AG08395 (cell line): ENCODE results near the gene MAB21L4.
A peak's percentile ranks its signal among the peaks of the same experiment; 100 is the strongest.
"Not testable (repeated sequence)": the region's sequence is repeated elsewhere in the genome, so short reads cannot be mapped to it uniquely, and the experiment has no call there.

Experiments used
- DNase-seq: peaks from one replicate; pipeline ENCODE4 v3.0.0; 2012; ENCODE audit warnings: mixed read lengths, low spot score

The MAB21L4 gene

DNA sequence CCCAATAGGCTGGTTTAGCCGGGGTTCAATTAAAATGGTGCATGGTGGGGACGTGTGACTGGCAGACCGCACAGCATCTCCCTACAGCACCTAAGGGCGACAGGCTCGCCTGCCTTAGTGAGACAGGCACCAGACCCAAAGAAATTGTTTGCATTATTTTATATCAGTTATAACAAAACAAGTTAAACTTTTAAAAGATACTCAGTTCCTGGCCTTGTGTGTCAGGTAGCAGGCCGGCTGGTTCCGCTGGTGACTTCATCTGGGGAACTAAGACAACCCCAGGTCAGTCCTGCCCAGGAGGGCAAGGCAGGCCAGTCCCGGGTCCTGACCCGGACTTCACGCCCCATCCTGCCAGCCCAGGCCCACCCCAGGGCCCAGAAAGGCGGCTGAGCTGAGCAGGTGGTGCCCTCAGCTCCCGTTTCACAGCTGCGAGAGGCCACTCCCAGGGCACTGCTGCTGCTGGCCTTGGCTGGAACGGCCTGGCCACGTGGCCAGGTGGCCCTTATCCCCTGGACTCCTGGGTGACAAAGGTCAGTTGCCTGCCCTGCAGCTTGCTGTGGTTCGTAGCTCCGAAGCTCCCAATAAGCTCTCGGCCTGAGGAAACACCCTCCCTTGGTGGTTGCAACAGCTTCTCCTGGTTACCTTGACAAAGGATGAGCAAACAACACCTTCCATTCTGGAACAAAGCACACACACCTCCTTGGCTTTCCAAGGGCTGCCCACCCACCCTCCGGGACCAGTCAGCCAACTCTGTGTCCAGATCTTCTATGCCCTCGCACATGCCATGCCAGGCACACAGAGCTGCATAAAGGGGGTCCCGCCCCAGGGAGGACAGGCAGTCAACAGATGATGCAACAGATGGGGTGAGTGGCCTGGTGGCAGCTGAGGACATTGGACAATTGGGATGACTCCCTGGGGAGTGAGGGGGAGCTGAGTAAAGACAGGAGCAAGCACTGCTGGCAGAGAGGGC is 38.6 kb downstream of the MAB21L4 start:
- DNase-seq = no peak

DNA sequence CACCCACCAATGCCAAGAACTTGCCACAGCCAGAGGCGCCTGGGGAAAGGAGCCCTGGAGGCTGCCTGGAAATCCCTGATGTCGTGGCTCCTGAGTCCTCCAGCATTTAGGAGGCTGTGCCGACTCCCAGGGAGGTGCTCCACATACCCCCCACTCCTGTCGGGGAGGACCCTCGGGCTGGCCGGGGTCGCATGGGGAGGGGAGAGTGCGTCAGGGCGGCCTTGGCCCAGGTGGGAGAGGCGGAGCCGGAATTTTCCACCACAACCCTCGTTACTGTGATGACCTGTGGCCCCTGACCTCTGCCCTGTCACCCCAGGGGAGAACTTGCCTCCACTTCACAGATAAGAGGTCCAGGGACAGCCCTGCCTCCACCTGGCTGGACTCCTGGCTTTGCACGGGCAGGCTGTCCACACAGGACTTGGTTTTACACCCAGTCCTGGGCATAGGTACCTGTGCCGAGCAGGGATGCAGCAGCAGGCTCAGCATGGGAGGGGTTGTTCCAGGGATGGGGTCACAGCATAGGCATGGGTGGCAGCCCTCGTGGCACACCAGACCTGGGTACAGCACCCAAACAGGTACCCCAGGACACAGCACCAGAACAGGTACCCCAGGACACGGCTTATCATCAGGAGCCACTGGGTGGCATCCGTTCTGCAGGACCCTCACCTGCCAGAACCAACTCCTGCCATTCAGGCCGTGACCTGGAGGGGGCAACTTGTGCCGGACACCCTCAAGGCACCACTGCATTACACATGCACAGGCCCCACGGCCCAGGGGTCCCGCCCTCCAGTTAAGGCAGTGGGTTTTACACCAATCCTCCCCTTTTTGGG is 39.6 kb downstream of the MAB21L4 start:
- no peak for DNase-seq

DNA sequence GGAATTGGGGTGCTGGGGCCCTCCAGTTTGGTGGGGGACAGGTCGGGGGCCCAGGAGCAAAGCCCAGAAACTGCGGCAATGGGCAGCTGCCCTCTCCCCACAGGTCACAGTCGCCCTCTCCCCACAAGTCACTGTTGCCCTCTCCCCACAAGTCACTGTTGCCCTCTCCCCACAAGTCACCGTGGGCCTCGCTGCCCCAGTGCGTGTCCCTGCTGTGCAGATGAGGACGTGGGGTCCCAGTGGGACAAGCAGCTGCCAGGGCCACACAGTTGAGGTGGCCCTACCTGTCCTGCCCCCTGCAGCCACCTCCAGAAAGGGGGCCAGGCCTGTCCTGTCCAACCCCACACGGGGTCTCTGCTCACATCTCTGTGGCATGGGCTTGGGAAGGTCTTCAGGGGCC is 40.3 kb downstream of the MAB21L4 start:
- no peak for DNase-seq

DNA sequence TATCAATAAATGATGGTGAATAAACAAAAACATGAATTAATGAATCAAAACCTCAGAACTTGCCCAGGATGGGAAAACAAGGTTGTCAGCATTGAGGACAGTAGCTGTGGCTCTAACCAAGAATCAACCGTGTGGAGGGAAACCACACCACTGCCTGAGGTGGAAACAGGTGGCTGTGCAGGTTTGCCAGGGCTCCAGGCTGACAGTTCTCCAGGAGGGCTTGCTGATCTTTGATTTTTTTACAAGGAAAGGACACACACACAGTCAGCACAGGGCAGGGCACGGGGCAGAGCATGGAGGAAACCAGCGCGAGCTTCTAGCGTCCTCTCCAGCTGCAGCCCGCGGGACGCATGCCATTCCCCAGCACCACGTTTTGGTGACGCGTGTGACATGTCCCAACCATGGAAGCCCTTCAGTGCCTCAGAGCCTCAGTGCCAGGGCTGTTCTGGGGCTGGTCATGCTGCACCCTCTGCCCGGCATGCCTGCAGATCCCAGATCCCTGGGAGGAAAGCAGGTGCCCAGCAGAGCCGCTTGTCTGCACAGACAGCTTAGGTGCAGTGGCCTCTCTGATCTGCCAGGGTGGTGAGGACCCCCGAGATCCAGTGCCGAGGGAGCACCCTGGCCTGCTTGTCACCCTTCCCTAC is 43.2 kb downstream of the MAB21L4 start:
- DNase-seq = no peak

DNA sequence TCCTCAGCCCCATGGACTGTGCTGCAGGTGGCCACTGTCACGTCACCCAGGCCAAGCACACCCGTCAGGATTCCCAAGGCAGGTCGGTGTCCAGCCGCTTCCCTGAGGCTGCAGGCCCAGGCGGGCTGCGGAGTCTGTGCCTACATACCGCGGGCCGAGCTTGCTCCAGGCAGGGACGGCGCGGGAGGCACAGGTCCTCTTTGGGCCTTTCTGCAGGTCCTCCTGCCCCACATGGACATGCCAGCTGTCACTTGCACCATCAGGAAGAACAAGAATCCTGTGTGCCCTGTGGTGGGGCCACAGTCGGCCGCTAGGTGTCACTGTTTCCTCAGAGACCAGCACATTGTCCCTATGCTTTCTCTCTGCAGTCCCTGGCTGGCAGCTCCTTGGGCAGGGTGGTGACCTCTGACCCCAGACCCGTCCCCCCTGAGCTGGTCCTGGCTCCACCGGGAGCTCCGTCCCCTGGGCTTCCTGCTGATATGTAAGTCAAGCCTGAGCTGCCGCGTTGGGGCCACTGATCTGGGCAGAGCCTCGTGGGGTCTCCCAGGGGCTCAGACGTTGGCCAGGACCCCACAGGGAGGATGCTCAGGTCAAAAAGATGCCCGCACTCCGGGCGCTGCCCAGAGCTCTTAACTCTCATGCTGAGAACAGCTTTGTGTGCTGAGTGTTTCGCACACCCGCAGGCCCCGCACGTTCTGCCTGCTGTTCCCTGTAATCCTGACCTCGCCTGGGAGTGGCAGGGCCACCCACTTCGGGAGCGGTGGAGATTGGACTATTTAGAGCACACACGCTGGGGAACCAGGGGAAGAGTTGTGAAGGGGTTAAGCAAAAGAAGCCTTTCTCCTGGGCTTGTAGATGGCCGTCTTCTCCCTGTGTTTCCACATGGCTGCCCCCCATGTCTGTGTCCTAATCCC is 44.6 kb downstream of the MAB21L4 start:
- DNase-seq = peak; percentile 90

DNA sequence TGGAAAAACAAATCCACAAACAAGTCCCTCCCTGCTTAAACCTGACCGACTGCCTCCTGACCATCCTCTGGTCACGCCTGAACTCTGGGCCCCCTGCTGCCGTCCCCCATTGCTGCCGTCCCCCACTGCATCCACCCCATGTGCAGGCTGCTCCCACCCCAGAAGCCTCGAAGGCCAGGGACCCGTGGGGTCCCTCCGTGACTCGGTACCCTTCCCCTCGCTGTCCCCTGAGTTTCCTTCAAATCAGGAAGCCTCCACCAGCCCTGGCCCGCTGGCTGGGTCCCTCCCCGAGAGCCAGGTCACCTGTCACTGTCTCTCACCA is 45.2 kb downstream of the MAB21L4 start:
- DNase-seq = no peak

DNA sequence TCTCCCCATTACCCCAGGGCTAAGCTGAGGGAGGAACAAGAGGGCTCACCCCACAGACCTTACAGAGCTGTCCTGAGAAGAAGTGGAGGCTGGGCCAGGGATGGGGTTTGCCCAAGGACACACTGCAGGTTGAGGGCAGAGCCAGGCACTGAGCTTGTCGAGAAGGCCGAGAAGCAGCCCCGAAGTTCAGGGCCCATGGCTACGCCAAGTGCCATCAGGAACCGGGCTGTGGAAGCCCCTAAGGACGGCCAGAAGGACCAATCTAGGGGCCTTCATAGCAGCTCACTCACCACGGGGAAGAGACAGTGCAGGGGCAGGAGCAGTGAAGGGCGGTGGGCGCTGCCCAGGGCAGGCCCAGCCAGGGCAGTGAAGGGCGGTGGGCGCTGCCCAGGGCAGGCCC is 45.9 kb downstream of the MAB21L4 start:
- DNase-seq = no peak

DNA sequence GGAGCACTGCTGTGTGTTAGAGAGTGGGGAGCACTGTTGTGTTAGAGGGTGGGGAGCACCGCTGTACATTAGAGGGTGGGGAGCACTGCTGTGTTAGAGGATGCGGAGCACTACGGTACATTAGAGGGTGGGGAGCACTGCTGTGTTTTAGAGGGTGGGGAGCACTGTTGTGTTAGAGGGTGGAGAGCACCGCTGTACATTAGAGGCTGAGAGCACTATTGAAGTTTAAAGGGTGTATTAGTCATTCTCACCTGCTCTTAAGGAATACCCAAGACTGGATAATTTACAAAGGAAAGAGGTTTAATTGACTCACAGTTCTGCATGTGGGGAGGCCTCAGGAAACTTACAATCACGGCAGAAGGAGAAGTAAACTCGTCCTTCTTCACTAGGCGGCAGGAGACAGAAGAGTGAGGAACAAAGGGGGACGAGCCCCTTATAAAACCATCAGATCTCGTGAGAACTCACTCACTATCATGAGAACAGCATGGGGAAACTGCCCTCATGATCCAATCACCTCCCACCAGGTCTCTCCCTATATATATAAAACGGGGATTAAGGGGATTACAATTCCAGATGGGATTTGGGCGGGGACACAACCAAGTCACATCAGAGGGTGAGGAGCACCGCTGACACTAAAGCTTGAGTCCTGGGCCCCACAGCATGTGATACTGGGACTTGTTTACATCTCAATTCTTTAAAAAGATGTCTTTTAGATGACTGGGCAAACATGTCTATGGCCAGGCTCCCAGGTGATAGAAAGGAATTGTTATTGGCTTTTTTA is 46.9 kb downstream of the MAB21L4 start:
- DNase-seq = no peak

DNA sequence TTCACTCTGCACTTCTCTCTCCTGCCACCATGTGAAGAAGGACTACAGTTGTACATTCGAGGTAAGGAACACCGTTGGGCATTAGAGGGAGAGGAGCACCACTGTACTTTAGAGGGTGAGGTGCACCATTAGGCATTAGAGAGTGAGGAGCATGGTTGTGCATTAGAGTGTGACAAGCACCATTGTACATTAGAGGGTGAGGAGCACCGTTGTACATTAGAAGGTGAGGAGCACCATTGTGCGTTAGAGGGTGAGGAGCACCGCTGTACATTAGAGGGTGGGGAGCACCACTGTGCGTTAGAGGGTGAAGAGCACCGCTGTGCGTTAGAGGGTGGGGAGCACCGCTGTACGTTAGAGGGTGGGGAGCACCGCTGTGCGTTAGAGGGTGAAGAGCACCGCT is 48.1 kb downstream of the MAB21L4 start:
- DNase-seq = no peak

DNA sequence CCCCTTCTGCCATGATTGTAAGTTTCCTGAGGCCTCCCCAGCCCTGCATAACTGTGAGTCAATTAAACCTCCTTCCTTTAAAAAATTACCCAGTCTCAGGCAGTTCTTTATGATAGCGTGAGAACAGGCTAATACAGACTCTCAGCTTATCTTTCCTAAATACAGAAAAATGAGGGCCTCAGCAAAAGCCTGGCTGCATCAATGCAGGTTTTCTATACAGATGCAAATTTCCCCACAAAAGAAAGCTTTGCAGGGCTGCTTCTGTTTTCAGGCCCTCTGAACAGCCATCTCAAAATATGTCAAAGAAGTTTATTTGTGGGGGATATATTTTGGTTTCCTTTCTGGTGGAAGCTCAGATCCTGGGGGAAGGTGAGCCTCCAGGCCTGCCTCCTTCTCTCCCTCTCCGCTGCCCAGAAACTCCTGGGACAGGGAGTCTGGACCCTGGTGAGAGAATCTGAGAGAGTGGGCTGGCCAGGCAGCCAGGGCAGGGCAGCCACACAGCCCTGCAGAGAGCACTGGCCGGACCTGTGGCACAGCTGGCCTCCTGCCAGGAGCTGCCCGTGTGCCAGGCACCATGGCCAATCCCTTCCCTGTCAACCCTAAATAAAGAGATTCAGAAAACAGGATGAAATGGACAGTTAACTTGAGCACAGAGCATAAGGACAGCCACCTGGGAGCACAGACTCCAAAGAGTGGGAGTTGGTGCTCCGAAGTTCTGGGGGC is 48.9 kb downstream of the MAB21L4 start:
- DNase-seq = no peak

DNA sequence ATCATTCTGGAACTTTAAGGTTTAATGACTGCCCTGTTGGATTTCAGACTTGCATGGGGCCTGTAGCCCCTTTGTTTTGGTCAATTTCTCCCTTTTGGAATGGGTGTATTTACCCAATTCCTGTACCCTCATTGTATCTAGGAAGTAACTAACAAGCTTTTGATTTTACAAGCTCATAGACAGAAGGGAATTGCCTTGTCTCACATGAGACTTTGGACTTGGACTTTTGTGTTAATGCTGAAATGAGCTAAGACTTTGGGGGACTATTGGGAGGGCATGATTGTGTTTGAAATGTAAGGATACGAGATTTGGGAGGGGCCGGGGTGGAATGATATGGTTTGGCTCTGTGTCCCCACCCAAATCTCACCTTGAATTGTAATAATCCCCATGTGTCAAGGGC is 49.6 kb downstream of the MAB21L4 start:
- not testable (repeated sequence) for DNase-seq

DNA sequence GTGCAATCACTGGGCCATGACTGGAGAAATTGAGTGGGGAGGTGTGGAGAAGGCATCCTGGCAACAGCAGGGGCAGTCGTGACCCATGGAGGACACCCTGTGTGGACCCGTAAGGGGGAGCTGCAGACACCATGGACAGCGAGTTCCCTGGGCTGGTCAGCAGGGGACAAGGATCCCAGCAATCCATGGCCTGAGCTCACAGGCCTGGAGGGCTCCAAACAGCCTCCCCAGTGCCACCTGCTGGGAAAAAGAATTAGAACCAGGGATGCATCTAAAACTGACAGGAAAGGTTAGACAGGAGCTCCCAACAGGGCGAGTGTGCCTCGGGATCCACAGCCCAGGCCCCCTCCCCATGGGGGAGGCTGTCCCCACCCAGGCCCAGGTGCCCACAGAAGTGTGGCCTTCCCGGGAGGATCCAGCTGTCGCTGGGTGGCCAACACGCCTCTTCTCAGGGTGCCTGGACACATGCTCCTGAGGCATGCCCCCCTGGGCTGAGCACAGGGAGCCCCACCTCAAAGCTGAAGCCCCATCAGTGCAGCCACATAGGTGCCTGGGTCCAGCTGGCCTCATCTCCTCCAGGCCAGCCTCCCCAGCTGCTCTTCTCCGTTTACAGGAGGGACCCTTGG is 55.4 kb downstream of the MAB21L4 start:
- DNase-seq = peak; percentile 91

DNA sequence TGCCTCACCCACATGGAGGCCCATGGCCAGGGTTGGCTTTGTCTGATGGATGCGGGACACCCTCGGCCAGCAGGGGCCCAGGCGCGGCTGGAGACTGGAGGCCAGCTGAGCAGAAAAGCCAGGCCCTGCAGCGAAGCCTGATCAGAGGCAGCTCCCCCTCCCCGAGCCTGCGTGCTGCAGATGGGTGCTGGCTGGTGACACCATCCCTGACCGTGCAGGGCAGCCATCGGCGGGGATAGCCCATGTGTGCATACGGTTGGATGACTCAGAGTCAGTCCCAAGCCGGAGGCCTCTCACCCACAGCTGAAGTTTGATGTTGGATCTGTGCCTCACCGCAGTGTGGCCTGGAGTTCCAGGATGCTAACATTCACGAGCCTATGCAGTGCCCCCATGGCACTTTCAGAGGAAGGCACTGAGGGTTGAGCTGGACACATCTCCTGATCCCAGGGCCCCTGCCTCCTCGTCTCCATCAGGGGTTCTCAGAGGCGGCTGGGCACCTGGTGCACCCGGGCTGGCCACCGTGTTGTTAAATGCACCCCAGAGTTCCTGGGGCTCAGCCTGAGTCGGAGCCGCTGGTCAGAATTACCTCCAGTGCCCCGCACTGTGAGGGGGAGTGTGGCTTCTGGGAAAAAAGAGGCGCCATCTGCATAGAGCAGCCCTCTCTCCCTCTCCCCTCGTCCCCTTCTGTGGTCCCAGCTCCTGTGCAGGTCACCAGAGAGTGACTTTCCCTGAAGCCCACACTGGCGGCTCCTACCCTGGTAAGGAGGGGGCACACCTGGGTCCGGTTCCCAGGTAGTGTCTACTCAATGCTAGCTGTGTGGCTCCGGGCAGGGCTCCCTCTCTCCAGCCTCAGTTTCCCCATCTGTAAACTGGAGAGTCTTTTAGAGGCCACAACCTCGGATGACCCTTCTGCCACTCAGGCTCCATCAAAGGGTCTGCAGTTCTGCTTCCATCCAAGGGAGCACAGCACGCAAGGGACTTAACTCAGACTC is 56.5 kb downstream of the MAB21L4 start:
- DNase-seq = no peak

DNA sequence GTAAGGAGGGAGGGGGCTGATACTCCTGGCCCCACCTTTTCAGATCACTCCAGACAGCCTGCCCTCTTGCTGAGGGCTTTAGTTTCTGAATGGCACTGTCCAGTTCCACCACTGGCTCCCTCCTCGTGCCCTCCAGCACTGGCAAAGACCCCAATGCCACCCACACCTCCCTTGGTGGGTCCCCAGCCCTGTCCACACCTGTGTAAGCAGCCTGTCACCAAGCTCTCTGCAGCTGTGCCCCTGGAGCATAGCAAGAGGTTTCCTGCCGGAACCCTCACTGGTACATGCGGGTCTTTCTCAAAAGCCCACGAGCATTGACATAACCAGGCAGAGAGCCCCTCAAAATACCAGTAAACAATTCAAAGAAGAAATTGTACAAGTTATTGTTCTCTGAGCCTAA is 58.3 kb downstream of the MAB21L4 start:
- DNase-seq = no peak

DNA sequence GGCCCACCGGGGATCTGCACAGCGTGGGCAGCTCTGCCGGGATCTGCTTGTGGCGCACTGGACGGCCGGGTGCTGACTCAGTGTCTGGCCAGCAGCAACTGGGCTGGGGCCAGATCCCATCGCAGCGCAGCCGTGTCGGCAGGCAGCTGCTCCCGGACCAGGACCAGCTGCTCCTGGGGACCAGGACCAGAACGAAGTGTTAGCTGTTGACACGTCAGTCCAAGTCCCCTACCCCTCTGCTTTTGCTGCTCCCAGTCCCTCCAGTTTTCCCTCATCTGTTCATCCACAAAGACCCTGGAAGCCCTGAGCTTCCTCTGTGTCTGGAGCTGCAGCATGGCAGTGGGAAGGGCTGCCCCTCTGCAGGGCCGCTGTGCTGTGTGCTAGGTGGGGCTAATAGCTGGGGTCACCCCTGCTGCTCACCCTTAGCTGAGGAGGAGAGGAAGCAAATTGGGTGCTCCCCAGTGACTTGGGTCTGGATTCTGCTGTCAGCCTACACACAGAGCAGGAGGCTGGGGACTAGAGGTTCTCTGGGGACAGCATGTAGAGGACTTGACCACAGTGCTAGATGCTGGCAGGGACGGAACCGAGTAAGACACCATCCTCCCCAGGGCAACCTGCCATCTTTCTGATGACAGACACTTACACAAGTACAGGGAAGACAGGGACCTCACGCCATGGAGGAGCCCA is 59.0 kb downstream of the MAB21L4 start:
- DNase-seq = peak; percentile 83
